GM10847 (cell line): Measurements from ENCODE around the gene KIF3C.
A peak's percentile ranks its signal among the peaks of the same experiment; 100 is the strongest.

Experiments
- POLR2A ChIP-seq: IDR thresholded peaks from 2 replicates; pipeline ENCODE4 v1.6.1; 2011; ENCODE audit not compliant: insufficient read length; ENCODE audit errors: extremely low read depth

KIF3C gene

DNA sequence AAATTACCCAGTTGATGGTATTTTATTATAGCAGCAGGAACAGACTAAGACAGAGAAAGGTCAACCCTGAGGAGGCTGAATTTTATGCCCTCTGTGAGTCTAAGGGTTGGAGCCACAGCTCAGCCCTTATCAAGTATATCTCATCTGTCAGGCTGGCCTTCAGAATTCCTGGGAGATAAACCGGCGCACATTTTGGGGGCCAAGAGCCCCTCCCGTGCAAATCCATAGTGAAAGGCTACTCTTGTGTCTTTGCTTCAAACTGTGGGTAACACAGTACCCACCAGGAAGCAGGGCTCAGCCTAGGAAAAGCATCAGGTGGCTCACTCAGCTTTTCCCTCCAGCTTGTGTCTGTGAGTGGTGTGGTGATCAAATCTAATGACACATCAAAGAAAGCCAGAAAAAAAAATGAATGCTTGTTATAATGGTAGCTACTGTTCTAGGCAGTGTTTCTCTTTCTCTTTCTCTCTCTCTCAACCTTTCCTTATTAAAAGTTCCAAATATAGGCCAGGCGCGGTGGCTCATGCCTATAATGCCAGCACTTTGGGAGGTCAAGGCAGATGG lies 79.0 kb downstream of the KIF3C start:
- TF ChIP-seq POLR2A = no peak

DNA sequence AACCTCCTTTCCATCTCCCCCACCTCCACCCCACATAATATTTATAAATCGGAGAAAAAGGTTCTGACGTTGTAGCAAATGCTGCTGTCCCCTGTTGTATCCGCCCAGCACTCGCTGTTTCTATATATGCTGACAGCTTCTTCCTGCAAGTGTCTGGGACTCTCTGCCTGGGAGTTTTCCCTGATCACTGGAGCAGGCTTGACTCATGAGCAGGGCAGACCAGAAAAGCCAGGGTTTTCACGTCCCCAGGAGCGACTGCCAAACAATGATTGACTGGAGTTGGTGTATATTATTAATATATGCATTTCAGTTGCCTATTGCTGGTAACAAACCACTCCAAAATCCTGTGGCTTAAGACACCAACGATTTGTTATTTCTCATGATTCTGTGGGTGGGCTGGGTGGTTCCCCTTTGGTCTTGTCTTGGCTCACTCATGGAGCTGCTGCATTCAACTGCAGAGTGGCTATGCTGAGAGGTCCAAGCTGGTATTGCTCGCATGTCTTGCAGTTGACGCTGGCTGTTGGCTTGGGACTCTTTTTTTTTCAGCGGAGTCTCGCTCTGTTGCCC lies 82.8 kb downstream of the KIF3C start:
- no peak for TF ChIP-seq POLR2A

DNA sequence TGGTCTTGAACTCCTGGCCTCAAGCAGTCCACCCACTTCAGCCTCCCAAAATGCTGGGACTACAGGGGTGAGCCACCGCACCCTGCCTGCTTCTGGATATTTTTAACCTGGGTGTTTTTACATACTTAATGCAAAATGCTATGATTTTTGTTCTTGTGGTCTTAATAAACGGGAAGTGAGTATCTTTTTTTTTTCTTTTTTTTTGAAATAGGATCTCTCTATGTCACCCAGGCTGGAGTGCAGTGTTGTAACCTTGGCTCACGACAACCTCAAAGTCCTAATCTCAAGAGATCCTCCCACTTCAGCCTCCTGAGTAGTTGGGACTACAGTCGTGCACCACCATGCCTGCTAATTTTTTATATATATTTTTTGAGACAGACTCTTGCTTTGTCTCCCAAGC lies 84.8 kb downstream of the KIF3C start:
- no peak for TF ChIP-seq POLR2A

DNA sequence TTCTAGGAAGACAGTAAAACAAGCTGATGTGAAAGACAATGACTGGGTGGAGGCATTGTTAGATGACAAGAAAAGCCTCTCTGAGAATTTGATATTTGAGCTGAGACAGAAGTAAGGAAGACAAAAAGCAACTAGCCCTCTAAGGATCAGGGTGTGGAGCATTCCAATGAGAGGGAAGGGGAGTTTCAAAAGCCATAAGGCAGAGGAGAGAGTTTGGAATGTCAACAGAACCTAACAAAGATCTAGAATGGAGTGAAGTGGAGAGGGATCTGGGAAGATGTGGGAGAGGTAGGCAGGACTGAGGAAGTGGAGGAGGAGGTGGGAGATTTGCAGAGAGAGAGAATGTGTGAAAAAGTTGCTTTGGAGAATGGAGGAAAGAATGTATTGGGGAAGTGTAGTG lies 86.7 kb downstream of the KIF3C start:
- TF ChIP-seq POLR2A = no peak

DNA sequence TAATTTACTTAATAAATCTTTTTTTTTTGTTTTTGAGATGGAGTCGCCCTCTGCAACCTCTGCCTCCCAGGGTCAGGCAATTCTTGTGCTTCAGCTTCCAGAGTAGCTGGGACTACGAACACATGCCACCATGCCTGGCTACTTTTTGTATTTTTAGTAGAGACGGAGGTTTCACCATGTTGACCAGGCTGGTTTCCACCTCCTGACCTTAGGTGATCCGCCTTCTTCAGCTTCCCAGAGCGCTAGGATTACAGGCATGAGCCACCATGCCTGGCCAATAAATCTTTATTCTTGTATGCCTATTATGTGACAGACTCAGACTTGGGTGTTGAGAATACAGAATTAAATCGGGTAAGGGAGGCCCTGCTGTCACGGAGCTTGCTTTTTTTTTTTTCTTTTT lies 87.3 kb downstream of the KIF3C start:
- TF ChIP-seq POLR2A = no peak

DNA sequence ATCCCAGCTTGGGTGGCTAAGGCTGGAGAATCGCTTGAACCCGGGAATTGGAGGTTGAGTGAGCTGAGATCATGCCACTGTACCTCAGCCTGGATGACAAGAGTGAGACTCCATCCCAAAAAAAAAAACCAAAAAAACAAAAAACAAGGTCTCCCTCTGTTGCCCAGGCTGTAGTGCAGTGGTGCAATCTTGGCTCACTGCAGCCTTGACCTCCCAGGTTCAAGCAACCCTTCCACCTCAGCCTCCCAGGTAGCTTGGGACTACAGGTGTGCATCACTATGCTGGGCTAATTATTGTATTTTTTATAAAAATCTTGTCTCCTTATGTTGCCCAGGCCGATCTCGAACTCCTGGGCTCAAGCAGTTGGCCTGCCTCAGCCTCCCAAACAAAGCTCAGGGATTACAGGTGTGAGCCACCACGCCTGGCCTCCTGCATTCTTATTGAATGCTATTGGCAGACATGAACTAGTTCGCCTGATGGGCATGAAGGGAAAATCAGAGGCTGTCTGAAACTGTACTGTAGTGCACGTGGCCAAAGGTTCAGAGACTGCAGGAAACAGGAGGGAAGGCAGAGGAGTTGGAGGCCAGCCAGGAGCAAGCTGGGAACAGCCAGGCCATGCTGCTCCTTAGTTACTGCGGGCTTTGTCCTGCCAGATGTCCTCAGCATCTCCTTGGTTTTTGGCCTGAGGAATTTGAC lies 88.0 kb downstream of the KIF3C start:
- no peak for TF ChIP-seq POLR2A

DNA sequence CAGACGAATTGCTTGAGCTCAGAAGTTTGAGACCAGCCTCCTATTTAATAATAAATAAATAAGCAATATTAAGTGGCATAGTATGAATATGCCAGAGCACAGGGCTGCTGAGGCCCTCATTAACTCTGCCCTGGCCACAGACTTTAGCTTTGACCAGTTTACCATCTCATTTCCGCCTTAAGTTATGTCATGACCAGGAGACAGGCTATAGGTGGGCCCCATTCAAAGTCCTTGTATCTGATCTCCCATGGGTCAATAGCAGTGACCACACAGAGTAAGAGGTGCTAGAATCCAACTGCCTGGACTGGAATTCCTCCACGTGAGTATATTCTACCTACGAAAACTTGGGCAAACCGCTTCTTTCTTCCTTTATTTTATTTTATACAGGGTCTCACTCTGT lies 90.6 kb downstream of the KIF3C start:
- TF ChIP-seq POLR2A = no peak

DNA sequence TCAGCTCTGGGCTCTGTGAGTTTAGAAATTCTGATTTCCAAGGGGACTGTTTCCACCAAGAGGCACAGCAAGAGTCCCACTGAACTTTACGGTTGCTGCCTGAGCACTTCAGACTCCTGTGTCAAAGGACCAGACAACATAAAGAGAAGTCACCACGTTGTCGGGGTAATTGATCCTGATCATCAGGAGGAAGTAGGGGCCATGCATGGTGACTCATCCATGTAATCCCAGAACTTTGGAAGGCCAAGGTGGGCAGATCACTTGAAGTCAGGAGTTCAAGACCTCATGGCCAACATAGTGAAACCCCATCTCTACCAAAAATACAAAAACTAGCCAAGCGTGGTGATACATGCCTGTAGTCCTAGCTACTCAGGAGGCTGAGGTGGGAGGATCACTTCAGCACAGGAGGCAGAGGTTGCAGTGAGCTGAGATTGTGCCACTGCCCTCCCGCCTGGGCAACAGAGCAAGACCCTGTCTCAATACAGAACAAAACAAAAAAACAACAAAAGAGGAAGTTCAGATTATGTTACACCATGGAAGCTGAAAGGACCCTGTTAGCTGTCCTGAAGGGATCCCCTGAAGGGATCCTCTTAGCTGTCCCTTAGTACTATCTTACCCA lies 94.6 kb downstream of the KIF3C start:
- TF ChIP-seq POLR2A = no peak

DNA sequence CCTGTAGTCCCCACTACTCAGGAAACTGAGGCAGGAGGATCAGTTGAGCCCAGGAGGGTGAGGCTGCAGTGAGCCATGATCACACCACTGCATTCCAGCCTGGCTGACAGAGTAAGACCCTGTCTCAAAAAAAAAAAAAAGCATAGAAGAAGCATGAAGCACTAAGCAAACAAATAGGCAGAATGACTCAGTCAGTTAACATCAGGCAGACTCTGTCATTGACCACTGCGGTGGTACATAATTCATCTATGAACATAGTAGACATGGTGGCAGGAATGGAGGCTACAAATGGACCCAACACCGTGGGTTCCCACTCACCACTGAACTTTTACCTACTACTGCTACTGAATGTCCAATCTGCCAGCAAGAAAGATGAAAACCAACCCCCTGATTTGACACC lies 96.4 kb downstream of the KIF3C start:
- no peak for TF ChIP-seq POLR2A

DNA sequence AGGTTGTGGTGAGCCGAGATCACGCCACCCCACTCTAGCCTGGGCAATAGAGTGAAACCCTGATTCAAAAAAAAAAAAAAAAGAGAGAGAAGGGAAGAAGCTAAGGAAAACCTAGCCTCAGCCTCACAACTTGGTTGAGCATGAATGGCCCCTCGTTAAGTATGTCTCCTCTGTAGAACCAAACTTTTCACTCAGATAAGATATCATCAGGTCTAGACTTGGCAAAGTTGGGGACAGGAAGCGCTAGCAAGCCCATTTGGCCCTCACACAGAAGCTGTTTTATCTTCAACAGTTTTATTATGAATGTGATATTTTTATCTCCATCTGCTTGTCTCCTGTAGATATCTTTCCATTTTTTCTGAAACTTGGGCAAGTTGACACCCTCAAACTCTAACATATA lies 100.5 kb downstream of the KIF3C start:
- no peak for TF ChIP-seq POLR2A

DNA sequence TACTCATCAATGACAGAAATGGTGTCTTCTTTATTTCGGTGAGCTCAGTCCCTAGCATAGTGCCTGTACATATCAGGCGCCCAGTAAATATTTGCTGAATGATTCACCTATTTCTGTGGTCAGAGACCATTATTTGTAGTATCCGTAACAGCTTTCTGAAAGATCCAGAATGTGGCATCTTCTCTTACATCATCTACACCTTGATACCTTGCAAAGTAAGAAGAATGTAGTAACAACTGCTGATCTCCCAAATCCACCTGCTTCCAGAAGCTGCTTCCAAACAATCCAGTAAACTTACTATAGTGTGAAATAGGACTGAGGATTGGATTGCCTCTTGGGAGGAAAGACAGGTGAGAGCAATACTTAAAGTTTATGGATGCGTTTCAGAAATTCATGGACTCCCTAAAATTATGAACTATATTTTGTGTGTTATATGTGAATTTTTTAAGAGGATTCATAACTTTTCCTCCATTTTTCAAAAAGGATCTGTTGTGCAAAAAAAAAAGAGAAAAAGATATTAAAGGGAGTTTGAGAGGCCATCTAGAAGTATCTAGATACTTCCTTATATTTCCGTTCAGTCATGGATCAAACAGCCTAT lies 103.1 kb downstream of the KIF3C start:
- no peak for TF ChIP-seq POLR2A

DNA sequence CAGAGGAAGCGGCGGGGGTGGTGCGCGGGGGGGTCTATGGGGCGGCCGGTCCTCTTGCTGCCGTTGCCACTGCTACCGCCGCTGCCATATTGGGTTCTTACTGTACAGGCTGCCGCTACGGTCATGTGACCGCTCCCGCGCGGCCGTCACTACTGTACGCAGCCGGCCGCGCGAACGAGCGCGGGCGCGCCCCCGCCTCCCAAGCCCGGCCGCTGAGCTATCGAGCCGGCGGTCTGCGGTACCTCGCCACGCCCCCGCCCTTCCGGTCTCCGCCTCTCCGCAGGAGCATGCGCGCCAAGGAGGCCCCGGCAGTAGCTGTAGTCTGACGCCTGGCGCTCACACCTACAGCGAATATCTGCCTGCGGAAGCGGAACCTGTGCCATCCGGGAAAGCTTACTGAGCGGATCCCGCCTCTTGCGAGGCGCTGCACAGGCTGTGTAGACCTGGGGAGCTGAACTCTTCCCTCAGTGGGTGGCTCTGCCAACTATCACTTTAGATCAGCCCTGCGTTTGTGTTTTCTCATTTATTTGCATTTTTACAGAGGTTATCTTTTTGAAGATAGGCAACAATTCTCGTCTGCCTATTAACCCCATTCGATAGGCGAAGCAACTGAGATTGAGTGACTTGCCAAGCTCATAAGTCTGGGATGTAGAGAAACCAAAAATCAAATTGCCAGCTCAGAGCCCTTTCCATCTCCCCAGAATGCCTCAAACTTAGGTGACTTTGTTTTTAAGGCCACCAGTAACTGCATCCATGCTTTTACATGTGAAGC lies 103.8 kb downstream of the KIF3C start, which contains the start of gene ASXL2:
Gene ASXL2, minus strand, starts transcription at position 127 of the 772 bp plus-strand sequence. CDS start 265 bp downstream, outside the sequence.
- TF ChIP-seq POLR2A = peak; percentile 92

DNA sequence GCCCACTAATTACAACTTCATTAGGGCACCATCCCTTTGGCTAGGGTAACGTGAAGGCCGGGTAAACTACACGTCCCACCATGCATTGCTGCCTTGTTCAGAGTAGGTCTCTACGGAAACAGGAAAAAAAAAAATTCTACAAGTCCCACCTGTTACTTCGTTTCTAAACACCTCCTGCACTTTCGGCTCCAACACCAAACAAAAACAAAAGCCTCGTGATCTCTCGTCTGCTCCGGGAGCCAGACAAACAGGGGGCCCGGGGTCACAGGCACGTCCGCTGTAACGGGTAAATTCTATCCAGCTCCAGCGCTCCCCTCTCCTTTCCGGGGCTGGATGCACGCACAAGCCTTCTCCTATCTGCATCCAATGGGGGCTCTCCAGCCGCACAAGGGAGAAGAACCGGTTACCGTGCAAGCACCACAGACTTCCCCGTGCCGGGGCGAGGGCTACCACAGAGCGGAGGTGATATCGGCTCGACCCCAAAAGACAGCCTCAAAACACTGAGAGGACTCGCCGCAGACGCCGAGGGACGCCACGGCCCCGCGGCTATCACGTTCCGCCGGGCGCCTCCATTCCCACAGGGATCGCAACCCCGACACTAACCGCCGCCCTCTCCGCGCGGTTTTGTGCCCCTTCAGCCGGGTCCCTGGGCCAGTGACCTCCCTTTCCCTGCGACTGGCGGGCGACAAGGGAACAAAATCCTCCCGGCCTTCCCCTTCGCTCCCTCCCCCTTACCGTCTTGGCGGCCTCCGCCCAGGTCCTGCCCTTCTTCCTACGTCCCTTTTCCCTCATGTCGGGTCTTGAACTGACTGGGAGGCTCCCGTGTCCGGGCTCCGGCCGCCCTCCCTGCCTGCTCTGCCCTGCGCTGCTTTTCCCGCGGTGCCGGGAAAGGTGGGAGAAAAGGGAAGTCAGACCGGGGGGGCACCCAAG lies 104.6 kb downstream of the KIF3C start:
- TF ChIP-seq POLR2A = no peak
